HepG2 (cell line): ENCODE results near the gene SIGLEC9. TPM values are rescaled to one million over a fixed set of nuclear protein-coding genes. Genes with fewer than 3 reads are reported as not detected.

Experiments used
- AHDC1 ChIP-seq: sonication (generic); formaldehyde crosslinking; IDR thresholded peaks from 2 replicates; pipeline ENCODE4 v1.5.1; 2020; ENCODE audit warnings: mild to moderate bottlenecking, missing genetic modification reagents, borderline replicate concordance
- HMGXB4 ChIP-seq, 2 experiments: sonication (generic) in 1 of 2; formaldehyde crosslinking in 1 of 2; IDR thresholded peaks; 2 replicates each; pipeline versions ENCODE4 v1.4.0 to v1.6.1; 2018 to 2020; ENCODE audit warnings: missing genetic modification reagents in 2 of 2, borderline replicate concordance in 1 of 2, low read depth in 1 of 2, mild to moderate bottlenecking in 1 of 2, missing biosample characterization in 1 of 2
- ZSCAN21 ChIP-seq: sonication (generic); formaldehyde crosslinking; IDR thresholded peaks from 2 replicates; pipeline ENCODE4 v1.8.0; 2022; ENCODE audit warnings: mild to moderate bottlenecking, missing genetic modification reagents, moderate library complexity, borderline replicate concordance
- polyA plus RNA-seq, 8 experiments: library from polyadenylated mRNA; depleted of rRNA in 3 of 8; stranded (reverse) in 7 of 8; unstranded in 1 of 8; fragments of >200 nt; fragmentation: Illumina TruSeq in 4 of 8; extraction: Trizol in 4 of 8; gene quantifications; 2 replicates each; pipeline versions ENCODE4 v1.2.1 to v1.2.3, GENCODE V29; 2011 to 2016; ENCODE audit warnings: low read depth in 4 of 8, missing spikeins in 1 of 8, mixed read lengths in 1 of 8; ENCODE audit not compliant: insufficient read depth in 1 of 8
- total RNA-seq, 5 experiments: library from RNA; depleted of rRNA; stranded (reverse); fragments of >200 nt; fragmentation: Illumina TruSeq; extraction: Trizol; gene quantifications; 2 replicates each; pipeline ENCODE4 v1.2.3, GENCODE V29; 2016; ENCODE audit warnings: low read depth in 1 of 5

SIGLEC9 gene
- total and polyA plus RNA-seq, 2 of the 13 experiments (the other 11 are each of a cell fraction or from before 2014, with no cell fraction given), result not detected

GRCh38 chr19:51129716-51130115 is 5.0 kb downstream of the SIGLEC9 start (continued):
- TF ChIP-seq AHDC1, result no peak
- no peak for TF ChIP-seq ZSCAN21 (CRISPR knock-in tag)
- no peak for TF ChIP-seq HMGXB4 (CRISPR knock-in tag; IDR thresholded peaks at IDR 0.05; ENCODE audit: borderline replicate concordance in 1 of 2, low read depth in 1 of 2)
